Chondrocyte (in vitro differentiated cells): ENCODE results near the gene VARS2. TPM values are rescaled to one million over a fixed set of nuclear protein-coding genes. Genes with fewer than 3 reads are reported as not detected.
"Not testable (repeated sequence)": the region's sequence is repeated elsewhere in the genome, so short reads cannot be mapped to it uniquely, and the experiment has no call there.

Experiments
- DNase-seq: peaks from one replicate; pipeline ENCODE4 v3.0.0; 2021; ENCODE audit warnings: mixed read lengths, low spot score
- H3K27ac Mint-ChIP-seq: one replicate; pipeline ENCODE4 v1.8.0; 2021; ENCODE audit warnings: mild to moderate bottlenecking, moderate library complexity, mixed read lengths; ENCODE audit not compliant: unreplicated experiment
- H3K27me3 Mint-ChIP-seq: 2 replicates; pipeline ENCODE4 v1.8.0; 2021; ENCODE audit warnings: low read depth, mixed read lengths
- H3K36me3 Mint-ChIP-seq: 2 replicates; pipeline ENCODE4 v1.8.0; 2021; ENCODE audit warnings: low read depth, mixed read lengths
- H3K4me1 Mint-ChIP-seq: 2 replicates; pipeline ENCODE4 v1.8.0; 2021; ENCODE audit warnings: low read depth, mild to moderate bottlenecking, mixed read lengths
- H3K4me3 Mint-ChIP-seq: one replicate; pipeline ENCODE4 v1.8.0; 2021; ENCODE audit warnings: mild to moderate bottlenecking, moderate library complexity, mixed read lengths; ENCODE audit not compliant: unreplicated experiment
- H3K9me3 Mint-ChIP-seq: 2 replicates; pipeline ENCODE4 v1.8.0; 2021; ENCODE audit warnings: low read depth, mixed read lengths
- total RNA-seq: library from RNA; stranded (reverse); gene quantifications from 3 replicates; pipeline ENCODE4 v1.2.1, GENCODE V29; 2021
- TF ChIP-seq, protein P1 (sequence below): fragments of 200-600 bp; sonication (generic); IDR thresholded peaks from 2 replicates; pipeline ENCODE4 v1.5.0; 2021; ENCODE audit warnings: antibody characterized with exemption, mild to moderate bottlenecking, moderate library complexity

Gene VARS2
- total RNA-seq, 1 donor from 2014 or later: 33.1 TPM

DNA sequence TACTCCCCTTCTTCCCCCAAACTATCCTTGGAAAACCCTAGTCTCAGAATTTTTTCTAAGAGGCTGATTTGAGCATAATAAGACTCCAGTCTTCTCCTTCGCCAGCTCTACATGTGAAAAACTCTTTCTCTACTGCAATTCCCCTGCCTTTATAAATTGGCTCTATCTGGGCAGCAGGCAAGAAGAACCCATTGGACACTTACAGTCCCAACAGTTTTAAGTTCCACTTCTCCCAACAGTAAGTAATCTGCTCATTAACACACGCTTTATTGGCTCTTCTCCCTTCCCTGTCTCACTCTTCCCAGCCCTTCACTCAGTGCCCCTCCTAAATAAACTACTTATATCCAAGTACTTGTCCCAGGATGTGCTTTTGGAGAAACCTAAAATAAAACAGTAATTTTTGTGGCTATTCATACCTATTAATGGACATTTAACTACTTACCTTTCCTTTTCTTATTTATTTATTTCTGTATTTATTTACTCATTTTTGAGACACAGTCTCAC, 40.8 kb upstream of the VARS2 start:
- Mint-ChIP-seq H3K4me1 (peaks cover 37% of the 10 kb centered on the region), H3K27ac (no peak overlapping the region), H3K9me3 (peaks cover 34% of the 10 kb centered on the region), H3K36me3 (peaks cover 15% of the 10 kb centered on the region), H3K4me3 (no peak overlapping the region), H3K27me3 (no peaks in the 10 kb centered on the region)
- DNase-seq: no peak
- TF ChIP-seq, protein P1, sequence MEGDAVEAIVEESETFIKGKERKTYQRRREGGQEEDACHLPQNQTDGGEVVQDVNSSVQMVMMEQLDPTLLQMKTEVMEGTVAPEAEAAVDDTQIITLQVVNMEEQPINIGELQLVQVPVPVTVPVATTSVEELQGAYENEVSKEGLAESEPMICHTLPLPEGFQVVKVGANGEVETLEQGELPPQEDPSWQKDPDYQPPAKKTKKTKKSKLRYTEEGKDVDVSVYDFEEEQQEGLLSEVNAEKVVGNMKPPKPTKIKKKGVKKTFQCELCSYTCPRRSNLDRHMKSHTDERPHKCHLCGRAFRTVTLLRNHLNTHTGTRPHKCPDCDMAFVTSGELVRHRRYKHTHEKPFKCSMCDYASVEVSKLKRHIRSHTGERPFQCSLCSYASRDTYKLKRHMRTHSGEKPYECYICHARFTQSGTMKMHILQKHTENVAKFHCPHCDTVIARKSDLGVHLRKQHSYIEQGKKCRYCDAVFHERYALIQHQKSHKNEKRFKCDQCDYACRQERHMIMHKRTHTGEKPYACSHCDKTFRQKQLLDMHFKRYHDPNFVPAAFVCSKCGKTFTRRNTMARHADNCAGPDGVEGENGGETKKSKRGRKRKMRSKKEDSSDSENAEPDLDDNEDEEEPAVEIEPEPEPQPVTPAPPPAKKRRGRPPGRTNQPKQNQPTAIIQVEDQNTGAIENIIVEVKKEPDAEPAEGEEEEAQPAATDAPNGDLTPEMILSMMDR: no peak

DNA sequence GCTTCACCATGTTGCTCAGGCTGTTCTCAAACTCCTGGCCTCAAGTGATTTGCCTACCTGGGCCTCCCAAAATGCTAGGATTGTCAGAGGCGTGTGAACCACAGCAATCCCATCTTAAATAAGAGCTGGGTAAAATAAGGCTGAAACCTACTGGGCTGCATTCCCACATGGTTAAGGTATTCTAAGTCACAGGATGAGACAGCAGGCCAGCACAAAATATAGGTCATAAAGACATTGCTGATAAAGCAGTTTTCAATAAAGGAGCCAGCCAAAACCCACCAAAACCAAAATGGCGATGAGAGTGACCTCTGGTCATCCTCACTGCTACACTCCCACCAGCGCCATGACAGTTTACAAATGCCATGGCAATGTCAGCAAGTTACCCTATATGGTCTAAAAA, 40.2 kb upstream of the VARS2 start:
- H3K4me1 Mint-ChIP-seq: peaks cover 43% of the 10 kb centered on the region
- not testable (repeated sequence) for H3K4me3 Mint-ChIP-seq, H3K27ac Mint-ChIP-seq, H3K27me3 Mint-ChIP-seq, DNase-seq
- H3K9me3 Mint-ChIP-seq: peaks cover 30% of the 10 kb centered on the region
- H3K36me3 Mint-ChIP-seq: peaks cover 15% of the 10 kb centered on the region

DNA sequence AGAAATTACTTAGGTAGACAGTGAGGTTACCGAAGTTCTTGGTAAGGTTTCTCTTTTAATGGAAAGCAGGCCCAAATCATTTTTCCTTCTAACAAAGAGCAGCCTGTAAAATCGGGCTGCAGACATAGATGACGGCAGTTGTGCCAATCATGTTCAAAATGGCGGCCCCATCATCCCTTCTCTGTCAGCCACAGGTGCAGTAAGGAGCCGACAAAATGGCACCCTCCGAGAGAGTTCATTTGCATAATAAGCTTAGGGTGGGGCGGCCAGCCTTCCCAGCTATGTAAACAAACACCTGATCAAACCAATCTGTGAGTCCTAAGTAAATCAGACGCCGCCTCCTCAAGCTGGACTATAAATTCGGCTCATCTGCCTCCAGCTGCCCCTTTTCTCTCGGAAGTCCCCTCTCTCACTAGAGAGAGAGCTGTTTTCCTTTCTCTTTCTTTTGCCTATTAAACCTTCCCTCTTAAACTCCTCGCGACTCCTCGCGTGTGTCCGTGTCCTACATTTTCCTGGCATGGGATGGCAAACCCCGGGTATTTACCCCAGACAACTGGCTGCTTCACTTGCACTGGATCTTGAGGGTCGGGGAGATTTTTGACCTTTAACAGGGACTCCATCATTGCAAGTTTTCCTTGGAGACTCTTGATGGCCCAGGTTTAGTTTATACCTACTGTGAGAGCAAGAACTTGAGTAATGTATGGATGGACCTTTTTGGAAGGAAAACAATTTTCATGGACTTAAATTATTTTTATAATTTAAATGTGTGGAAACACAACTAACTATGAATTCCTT, 38.6 kb upstream of the VARS2 start:
- Mint-ChIP-seq H3K36me3 (peaks cover 11% of the 10 kb centered on the region), H3K4me3 (no peak overlapping the region), H3K9me3 (peaks cover 20% of the 10 kb centered on the region), H3K27me3 (no peaks in the 10 kb centered on the region), H3K4me1 (peaks cover 44% of the 10 kb centered on the region), H3K27ac (peak overlapping the region; percentile 99)
- TF ChIP-seq, protein P1: no peak
- DNase-seq: no peak

GRCh38 chr6:30876039-30876730, 37.9 kb upstream of the VARS2 start:
- no peak overlapping the region for H3K4me3 Mint-ChIP-seq
- peaks cover 11% of the 10 kb centered on the region for H3K36me3 Mint-ChIP-seq
- peaks cover 15% of the 10 kb centered on the region for H3K9me3 Mint-ChIP-seq
- TF ChIP-seq, protein P1: no peak
- peak overlapping the region; percentile 99 for H3K27ac Mint-ChIP-seq
- H3K4me1 Mint-ChIP-seq: peaks cover 50% of the 10 kb centered on the region
- DNase-seq: no peak
- no peaks in the 10 kb centered on the region for H3K27me3 Mint-ChIP-seq

DNA sequence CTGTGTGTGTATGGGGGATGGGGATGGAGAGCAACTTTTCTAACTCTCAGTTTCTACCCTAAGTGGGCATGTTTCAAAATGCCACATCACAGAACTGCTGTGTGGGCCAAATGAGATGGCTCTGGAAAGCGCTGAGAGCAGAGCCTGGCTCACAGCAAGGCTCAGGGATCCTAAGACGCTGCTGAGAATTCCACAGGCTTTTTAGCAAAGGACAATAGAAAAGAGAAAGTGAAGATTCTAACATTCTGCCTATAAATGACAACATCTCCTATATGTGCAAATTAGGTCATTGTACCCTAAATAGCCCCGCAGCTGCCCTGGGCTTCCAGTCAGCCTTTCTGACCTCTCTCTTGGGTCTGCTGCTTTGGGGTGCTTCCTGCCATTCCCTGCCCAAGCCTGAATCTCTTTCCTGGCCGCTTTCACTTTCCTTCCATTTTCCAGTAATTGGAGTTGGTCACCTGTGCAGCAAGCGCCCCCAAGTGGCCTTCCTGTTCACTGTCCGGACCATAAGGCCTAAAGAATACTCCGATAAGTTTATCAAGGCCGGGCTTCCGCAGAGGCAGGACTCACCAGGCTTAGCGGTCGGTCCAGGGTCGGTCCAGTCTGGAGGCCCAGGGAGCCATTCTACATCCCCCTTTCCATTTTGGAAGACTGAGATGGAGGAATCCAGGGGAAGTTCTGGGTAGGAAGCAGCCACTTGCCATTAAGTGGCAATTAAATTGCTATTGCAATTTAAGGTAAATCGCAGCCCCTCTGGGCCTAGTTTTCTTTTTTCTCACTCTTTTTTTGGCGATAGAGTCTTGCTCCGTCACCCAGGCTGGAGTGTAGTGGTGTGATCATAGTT, 36.4 kb upstream of the VARS2 start:
- Mint-ChIP-seq H3K4me1 (peaks cover 65% of the 10 kb centered on the region), H3K27me3 (no peaks in the 10 kb centered on the region), H3K4me3 (peak overlapping the region; percentile 63), H3K9me3 (peaks cover 7% of the 10 kb centered on the region), H3K27ac (peak overlapping the region; percentile 99), H3K36me3 (peaks cover 5% of the 10 kb centered on the region)
- TF ChIP-seq, protein P1: peak; percentile 98
- DNase-seq: peak; percentile 84
